ENCODE measurements around the gene SRSF4. TPM values are rescaled to one million over a fixed set of nuclear protein-coding genes. Genes with fewer than 3 reads are reported as not detected.
"Not testable (repeated sequence)": the region's sequence is repeated elsewhere in the genome, so short reads cannot be mapped to it uniquely, and the experiment has no call there.

SRSF4 gene
- total and polyA plus RNA-seq, 2 experiments from 2014 or later, result 45.0 to 60.8 TPM

- Histone ChIP-seq H3K4me1 (ENCODE audit: insufficient read depth) (no peaks in the 10 kb centered on the region), H3K4me3 (no peak overlapping the region), H4K20me1 (ENCODE audit: insufficient read depth) (no peaks in the 10 kb centered on the region), H3K9ac (no peak overlapping the region), H3K79me2 (ENCODE audit: insufficient read depth) (no peaks in the 10 kb centered on the region), H3K36me3 (ENCODE audit: low read depth) (no peaks in the 10 kb centered on the region), H3K9me2 (ENCODE audit: insufficient read depth) (no peaks in the 10 kb centered on the region), H3K27ac (no peak overlapping the region), H3F3A (ENCODE audit: insufficient read depth) (no peaks in the 10 kb centered on the region), H3K4me2 (ENCODE audit: unreplicated experiment) (no peak overlapping the region), H3K9me3 (ENCODE audit: low read depth) (no peaks in the 10 kb centered on the region), H3K27me3 (replicated peaks; ENCODE audit: insufficient read depth) (no peaks in the 10 kb centered on the region), H2AFZ (no peak overlapping the region)
- WGBS, 2 experiments (ENCODE audit: low coverage in 1 of 2, low lambda C conversion rate in 2 of 2, missing lambda C conversion rate in 2 of 2), result 76 to 78% methylated on average over 7 of the region's 7 CpGs
- TF ChIP-seq EZH2phosphoT487 (IDR thresholded peaks at IDR 0.05; ENCODE audit: insufficient read depth, low read depth) (no peak), EZH2 (IDR thresholded peaks at IDR 0.05; ENCODE audit: insufficient read depth, poor library complexity, severe bottlenecking) (no peak)
- DNase-seq, result no peak
- in situ Hi-C loops (cut with MboI), result no loop called here
Measured at GRCh38 chr1:29112705-29113412, 68.8 kb downstream of the SRSF4 start.

GRCh38 chr1:29108041-29108440, 73.7 kb downstream of the SRSF4 start:
- H3F3A ChIP-seq (ENCODE audit: insufficient read depth); H3K4me3 ChIP-seq; H3K79me2 ChIP-seq (ENCODE audit: insufficient read depth); H3K9me3 ChIP-seq (ENCODE audit: low read depth); H2AFZ ChIP-seq; H3K9me2 ChIP-seq (ENCODE audit: insufficient read depth); H3K27ac ChIP-seq; H3K27me3 ChIP-seq (replicated peaks; ENCODE audit: insufficient read depth); H3K36me3 ChIP-seq (ENCODE audit: low read depth); H3K4me2 ChIP-seq (ENCODE audit: unreplicated experiment); DNase-seq; H3K9ac ChIP-seq; in situ Hi-C loops (cut with MboI); H4K20me1 ChIP-seq (ENCODE audit: insufficient read depth); H3K4me1 ChIP-seq (ENCODE audit: insufficient read depth): not testable (repeated sequence)
- WGBS, 2 experiments (ENCODE audit: low coverage in 1 of 2, low lambda C conversion rate in 2 of 2, missing lambda C conversion rate in 2 of 2), result 81 to 82% methylated on average over 6 of the region's 6 CpGs

- Histone ChIP-seq H3K9me3 (ENCODE audit: low read depth) (no peaks in the 10 kb centered on the region), H3F3A (ENCODE audit: insufficient read depth) (no peaks in the 10 kb centered on the region), H3K9me2 (ENCODE audit: insufficient read depth) (no peaks in the 10 kb centered on the region), H3K4me1 (ENCODE audit: insufficient read depth) (no peaks in the 10 kb centered on the region), H3K9ac (no peak overlapping the region), H3K27ac (no peak overlapping the region), H3K36me3 (ENCODE audit: low read depth) (no peaks in the 10 kb centered on the region), H3K27me3 (replicated peaks; ENCODE audit: insufficient read depth) (no peaks in the 10 kb centered on the region), H3K4me2 (ENCODE audit: unreplicated experiment) (no peak overlapping the region), H4K20me1 (ENCODE audit: insufficient read depth) (no peaks in the 10 kb centered on the region), H3K4me3 (no peak overlapping the region), H2AFZ (no peak overlapping the region), H3K79me2 (ENCODE audit: insufficient read depth) (no peaks in the 10 kb centered on the region)
- TF ChIP-seq EZH2phosphoT487 (IDR thresholded peaks at IDR 0.05; ENCODE audit: insufficient read depth, low read depth) (no peak), EZH2 (IDR thresholded peaks at IDR 0.05; ENCODE audit: insufficient read depth, poor library complexity, severe bottlenecking) (no peak)
- in situ Hi-C loops (cut with MboI), result no loop called here
- WGBS, 2 experiments (ENCODE audit: low coverage in 1 of 2, low lambda C conversion rate in 2 of 2, missing lambda C conversion rate in 2 of 2), result 77 to 78% methylated on average over 6 of the region's 6 CpGs
- no peak for DNase-seq
Measured at GRCh38 chr1:29105822-29106221, 75.9 kb downstream of the SRSF4 start.

GRCh38 chr1:29100487-29100886, 81.2 kb downstream of the SRSF4 start:
- Histone ChIP-seq H3K9ac (no peak overlapping the region), H3K36me3 (ENCODE audit: low read depth) (no peaks in the 10 kb centered on the region), H3K4me1 (ENCODE audit: insufficient read depth) (no peaks in the 10 kb centered on the region), H4K20me1 (ENCODE audit: insufficient read depth) (no peaks in the 10 kb centered on the region), H3K4me2 (ENCODE audit: unreplicated experiment) (no peak overlapping the region), H2AFZ (no peak overlapping the region), H3K79me2 (ENCODE audit: insufficient read depth) (no peaks in the 10 kb centered on the region), H3K9me2 (ENCODE audit: insufficient read depth) (no peaks in the 10 kb centered on the region), H3K4me3 (no peak overlapping the region), H3F3A (ENCODE audit: insufficient read depth) (no peaks in the 10 kb centered on the region), H3K27me3 (replicated peaks; ENCODE audit: insufficient read depth) (no peaks in the 10 kb centered on the region), H3K27ac (no peak overlapping the region), H3K9me3 (ENCODE audit: low read depth) (no peaks in the 10 kb centered on the region)
- DNase-seq, result no peak
- WGBS, 2 experiments (ENCODE audit: low coverage in 1 of 2, low lambda C conversion rate in 2 of 2, missing lambda C conversion rate in 2 of 2), result 46 to 61% methylated on average over 1 of the region's 1 CpG
- TF ChIP-seq EZH2phosphoT487 (IDR thresholded peaks at IDR 0.05; ENCODE audit: insufficient read depth, low read depth), result no peak
- no peak for TF ChIP-seq EZH2 (IDR thresholded peaks at IDR 0.05; ENCODE audit: insufficient read depth, poor library complexity, severe bottlenecking)
- in situ Hi-C loops (cut with MboI), result no loop called here

- in situ Hi-C loops (cut with MboI), result no loop called here
- 91 to 98% methylated on average over 4 of the region's 4 CpGs for WGBS, 2 experiments (ENCODE audit: low coverage in 1 of 2, low lambda C conversion rate in 2 of 2, missing lambda C conversion rate in 2 of 2)
Measured at GRCh38 chr1:29099286-29099685, 82.4 kb downstream of the SRSF4 start.

More at GRCh38 chr1:29099286-29099685, 82.4 kb downstream of the SRSF4 start:
- H3F3A ChIP-seq (ENCODE audit: insufficient read depth), result no peaks in the 10 kb centered on the region
- H3K79me2 ChIP-seq (ENCODE audit: insufficient read depth), result no peaks in the 10 kb centered on the region
- TF ChIP-seq EZH2 (IDR thresholded peaks at IDR 0.05; ENCODE audit: insufficient read depth, poor library complexity, severe bottlenecking), result no peak
- TF ChIP-seq EZH2phosphoT487 (IDR thresholded peaks at IDR 0.05; ENCODE audit: insufficient read depth, low read depth), result no peak
- no peak overlapping the region for H3K9ac ChIP-seq
- H3K27me3 ChIP-seq (replicated peaks; ENCODE audit: insufficient read depth), result no peaks in the 10 kb centered on the region
- DNase-seq, result no peak
- H3K27ac ChIP-seq, result no peak overlapping the region
- H3K4me2 ChIP-seq (ENCODE audit: unreplicated experiment), result no peak overlapping the region
- H3K9me2 ChIP-seq (ENCODE audit: insufficient read depth), result no peaks in the 10 kb centered on the region
- no peaks in the 10 kb centered on the region for H4K20me1 ChIP-seq (ENCODE audit: insufficient read depth)
- H3K4me1 ChIP-seq (ENCODE audit: insufficient read depth), result no peaks in the 10 kb centered on the region
- H3K9me3 ChIP-seq (ENCODE audit: low read depth), result no peaks in the 10 kb centered on the region
- no peaks in the 10 kb centered on the region for H3K36me3 ChIP-seq (ENCODE audit: low read depth)
- H3K4me3 ChIP-seq, result no peak overlapping the region
- H2AFZ ChIP-seq, result no peak overlapping the region

Small RNA genes lying within 50 kb of the gene (small RNA-seq; reads per million reads assigned to genes)
- not detected for gene RF02271 (ENCODE audit: low read depth, low replicate concordance)

Other genes with a start within 250 kb of the SRSF4 start
- gene TMEM200B, start 58.0 kb downstream of the SRSF4 start, total RNA-seq (2014; rRNA removed; shearing (Covaris generic)), result 20.4 TPM in 2 replicates
- 5.1 and 6.3 TPM in 2 replicates for gene TMEM200B, start 58.0 kb downstream of the SRSF4 start, polyA plus RNA-seq (2016; fragmentation: Nextera tagmentation; extraction: Ambion mirVana)
- 19.1 and 23.6 TPM in 2 replicates for gene MECR, start 49.0 kb upstream of the SRSF4 start, total RNA-seq (2014; rRNA removed; shearing (Covaris generic))
- 43.3 and 48.2 TPM in 2 replicates for gene MECR, start 49.0 kb upstream of the SRSF4 start, polyA plus RNA-seq (2016; fragmentation: Nextera tagmentation; extraction: Ambion mirVana)
- 16.8 and 18.0 TPM in 2 replicates for gene PTPRU, start 54.6 kb upstream of the SRSF4 start, total RNA-seq (2014; rRNA removed; shearing (Covaris generic))
- gene PTPRU, start 54.6 kb upstream of the SRSF4 start, polyA plus RNA-seq (2016; fragmentation: Nextera tagmentation; extraction: Ambion mirVana), result 6.0 and 6.2 TPM in 2 replicates

All from GM23248 (cell line).